A204.1 (cell line): ENCODE measurements around the gene CHST15.

Experiments used
- FAIRE-seq: peaks from 2 replicates; lab custom pipeline; 2012; peaks lifted over from hg19 to GRCh38; lab: Jason Lieb, UNC

Gene CHST15

DNA sequence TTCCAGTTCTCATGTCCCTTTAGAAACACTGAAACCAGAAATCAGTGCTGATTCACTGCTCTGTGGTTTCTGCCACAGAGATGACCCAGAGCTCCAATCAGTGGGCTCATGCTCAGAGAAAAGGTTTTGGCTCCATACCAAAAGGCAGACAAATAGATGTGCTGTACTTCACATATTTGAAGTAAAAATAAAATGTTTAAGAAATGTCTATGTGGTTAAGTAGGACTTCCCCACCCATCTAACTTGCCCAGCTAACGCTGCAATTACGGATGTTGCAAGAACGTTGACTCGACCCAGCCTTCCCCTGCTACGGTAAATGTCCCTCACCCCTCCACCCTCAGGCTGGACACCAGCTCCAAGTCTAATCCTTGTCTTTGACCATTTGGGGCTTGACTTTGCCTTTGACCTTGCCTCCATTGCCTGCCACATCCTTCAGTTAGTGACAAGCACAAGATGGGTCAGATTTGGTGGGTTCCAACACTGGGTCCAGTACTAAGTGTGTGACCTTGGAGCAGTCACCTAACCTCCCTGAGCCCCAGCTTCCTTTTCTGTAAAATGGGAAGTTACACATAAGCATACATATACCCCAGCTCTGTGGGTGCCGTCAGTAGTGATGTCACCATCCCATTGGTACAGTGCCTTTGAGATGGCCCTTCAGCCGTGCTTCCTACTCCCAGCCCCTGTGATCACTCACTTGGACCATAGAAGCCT lies 95.8 kb downstream of the CHST15 start:
- FAIRE-seq = no peak

GRCh38 chr10:123997013-123997412 lies 96.4 kb downstream of the CHST15 start:
- no peak for FAIRE-seq

DNA sequence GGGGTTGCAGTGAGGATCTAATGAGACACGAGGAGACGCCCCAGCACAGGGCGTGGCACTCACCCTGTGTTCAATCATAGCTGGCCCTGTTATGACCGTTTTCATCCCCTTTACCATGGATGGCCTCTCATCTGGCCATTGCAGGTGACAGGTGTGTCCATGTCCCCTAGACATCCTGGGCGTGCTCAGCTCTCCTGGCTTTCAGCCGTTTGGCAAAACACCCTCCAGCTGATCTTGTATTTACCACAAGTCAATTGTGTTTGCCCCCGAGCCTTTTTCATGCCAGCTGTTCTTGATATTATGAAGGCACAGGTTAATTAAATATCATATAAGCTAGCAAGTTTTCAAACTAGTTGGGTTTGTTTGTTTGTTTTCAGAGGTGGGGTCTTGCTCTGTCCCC lies 97.1 kb downstream of the CHST15 start:
- FAIRE-seq = no peak

- FAIRE-seq = no peak
Observed at GRCh38 chr10:123995461-123996131, 97.8 kb downstream of the CHST15 start.

DNA sequence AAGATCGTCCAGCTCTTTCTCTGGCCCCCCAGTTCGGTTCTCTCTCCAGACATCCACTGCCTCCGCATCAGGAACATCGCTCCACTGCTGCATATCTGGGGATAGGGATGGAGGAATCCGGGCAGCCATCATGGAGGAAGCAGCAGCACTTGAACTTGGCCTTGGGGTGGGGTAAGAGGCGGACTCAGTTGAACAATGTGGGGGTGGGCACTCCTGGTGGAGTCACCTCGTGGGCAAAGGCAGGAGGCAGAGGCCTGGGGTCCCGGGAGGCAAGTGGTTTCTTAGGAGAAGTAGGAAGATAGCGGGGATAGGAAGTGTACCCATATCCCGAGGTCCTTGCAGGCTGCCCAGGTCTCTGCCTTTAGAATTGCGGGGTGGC lies 98.3 kb downstream of the CHST15 start:
- no peak for FAIRE-seq

DNA sequence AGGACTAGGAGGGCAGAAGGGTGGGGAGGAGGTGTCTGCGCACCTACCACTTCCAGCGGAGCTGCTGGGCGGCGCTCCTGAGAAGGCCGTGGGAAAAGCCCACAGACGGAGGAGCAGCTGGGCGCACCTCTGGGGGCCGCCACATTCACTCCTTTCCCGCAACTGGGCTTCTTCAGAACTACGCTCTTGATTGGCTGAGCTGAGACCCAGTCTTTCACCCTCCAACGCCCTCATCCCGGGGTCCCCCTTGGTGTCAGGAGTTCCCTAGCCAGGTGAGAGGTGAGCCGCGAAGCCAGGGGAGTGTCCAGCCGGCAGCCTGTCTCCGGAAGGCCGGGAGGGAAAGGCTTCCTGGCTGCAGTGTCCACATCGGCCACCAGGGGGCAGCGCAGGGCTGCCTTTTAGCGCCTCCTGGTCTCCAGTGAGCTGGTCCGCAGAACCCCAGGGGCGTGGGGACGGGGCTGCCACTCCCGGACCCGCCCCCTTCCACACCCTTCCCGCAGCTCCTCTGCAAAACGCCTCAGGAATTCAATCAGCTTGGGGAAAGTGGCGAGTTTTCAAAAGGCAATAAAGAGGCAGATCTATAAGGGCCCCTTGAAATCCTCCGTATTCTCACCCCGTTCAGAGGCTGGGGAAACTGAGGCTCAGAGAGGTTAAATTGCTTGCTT lies 98.8 kb downstream of the CHST15 start:
- peak; percentile 77 for FAIRE-seq

DNA sequence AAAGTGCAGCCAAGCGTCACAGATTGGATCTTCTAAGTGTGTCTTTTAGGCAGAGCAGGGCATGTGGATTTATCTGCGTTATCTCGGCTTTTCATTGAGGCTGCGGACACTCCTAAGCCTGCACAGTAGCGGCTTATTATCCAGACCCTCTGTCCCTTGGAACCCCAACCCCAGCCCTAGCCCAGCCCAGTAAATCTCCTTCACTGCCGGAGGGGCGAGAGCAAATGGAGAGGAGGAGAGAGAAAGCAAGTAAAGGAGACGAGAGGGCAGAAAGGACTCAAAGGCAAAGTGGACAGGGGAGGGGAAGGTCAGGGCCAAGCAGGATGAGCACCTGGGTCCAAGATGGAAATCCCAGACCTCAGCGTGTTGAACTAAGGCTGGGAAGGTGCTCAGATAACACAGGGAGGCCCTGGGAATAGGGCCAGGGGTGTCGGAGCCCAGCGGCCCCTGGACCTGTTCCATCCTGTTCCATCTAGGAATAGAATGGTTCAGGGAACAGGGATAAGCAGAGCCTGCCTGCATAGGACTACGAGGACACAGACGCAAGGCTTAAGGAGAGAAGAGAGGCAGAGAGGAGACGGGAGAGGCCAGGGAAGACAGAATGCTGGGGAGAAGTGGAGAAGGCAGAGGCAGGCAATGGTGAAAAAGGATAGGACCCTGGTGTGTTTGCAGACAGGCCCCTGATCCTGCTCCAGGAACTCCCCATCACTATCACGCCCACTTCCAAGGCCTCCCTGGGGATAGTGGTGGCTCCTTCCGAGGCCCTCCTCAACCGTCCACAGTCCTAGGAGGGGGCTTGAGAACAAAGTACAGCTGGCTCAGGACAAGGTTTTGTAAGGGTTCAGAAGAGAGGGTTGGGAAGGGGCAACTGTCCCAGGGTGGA lies 99.6 kb downstream of the CHST15 start:
- FAIRE-seq = no peak

DNA sequence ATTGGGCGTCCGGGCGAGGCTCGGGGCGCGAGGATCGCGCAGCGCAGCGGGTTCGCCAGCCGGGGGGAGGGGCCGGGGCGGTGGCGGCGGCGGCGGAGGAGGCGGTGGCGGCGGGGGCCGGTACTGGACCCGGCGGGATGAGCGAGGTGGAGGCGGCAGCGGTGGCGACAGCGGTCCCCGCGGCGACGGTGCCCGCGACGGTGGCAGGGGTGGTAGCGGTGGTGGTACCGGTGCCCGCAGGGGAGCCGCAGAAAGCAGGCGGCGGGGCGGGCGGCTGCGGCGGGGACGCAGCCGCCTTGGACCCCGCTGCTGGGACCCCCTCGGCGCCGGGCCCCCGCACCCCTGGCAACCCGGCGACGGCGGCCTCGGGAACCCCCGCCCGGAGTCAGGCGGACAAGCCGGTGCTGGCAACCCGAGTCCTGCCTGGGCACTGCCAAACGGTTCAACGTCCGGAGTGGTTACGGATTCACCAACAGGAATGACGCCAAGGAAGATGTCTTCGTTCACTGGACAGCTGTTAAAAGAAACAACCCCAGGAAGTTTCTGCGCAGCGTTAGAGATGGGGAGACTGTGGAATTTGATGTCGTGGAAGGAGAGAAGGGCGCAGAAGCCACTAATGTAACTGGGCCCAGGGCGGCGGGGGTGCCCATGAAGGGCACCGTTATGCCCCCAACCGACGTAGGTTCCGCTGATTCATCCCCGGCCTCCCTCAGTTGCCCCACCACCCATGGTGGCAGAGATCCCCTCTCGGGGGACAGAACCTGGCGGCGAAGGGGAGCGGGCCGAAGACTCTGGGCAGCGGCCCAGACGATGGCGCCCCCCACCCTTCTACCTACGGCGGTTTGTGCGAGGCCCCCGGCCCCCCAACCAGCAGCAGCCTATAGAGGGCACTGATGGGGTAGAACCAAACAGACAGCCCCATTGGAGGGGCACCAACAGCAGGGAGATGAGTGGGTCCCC lies 101.5 kb downstream of the CHST15 start:
- FAIRE-seq = no peak

DNA sequence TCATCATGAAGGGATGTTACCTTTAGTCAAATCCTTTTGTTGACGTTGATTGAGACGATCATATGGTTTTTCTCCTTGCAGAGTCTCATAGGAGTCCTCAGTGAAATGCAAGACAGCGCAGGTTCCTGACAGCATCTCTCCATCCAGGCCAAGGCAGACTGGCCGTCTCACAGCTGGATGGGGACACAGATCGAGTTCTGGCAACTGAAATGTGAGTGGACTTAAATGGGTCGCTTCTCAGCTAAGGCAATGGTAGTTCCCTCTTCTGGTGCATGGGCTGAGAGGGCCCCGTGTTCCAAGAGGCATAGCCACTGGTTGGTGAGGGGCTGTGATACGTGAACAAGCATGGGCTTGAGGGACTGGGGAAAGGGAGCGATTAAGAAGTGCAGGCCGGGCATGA lies 102.5 kb downstream of the CHST15 start:
- FAIRE-seq = no peak

DNA sequence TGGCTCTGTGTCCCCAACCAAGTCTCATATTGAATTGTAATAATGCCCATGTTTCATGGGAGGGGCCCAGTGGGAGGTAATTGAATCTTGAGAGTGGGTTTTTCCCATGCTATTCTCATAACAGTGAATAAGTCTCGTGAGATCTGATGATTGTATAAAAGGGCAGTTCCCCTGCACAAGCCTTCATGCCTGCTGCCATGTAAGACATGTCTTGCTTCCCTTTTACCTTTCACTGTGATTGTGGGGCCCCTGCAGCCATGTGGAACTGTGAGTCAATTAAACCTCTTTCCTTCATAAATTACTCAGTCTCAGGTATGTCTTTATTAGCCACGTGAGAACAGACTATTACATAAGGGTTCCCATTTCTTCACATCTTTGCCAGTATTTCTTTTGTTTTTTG lies 104.7 kb downstream of the CHST15 start:
- FAIRE-seq = no peak

GRCh38 chr10:123986736-123987135 lies 106.7 kb downstream of the CHST15 start:
- FAIRE-seq = no peak

GRCh38 chr10:123974406-123974805 lies 119.0 kb downstream of the CHST15 start:
- no peak for FAIRE-seq

- no peak for FAIRE-seq
Observed at GRCh38 chr10:123972481-123973401, 120.7 kb downstream of the CHST15 start.

- no peak for FAIRE-seq
Observed at GRCh38 chr10:123970927-123971286, 122.5 kb downstream of the CHST15 start.

GRCh38 chr10:123970207-123970926 lies 123.0 kb downstream of the CHST15 start:
- FAIRE-seq = no peak

GRCh38 chr10:123967626-123968243 lies 125.7 kb downstream of the CHST15 start:
- FAIRE-seq = no peak

DNA sequence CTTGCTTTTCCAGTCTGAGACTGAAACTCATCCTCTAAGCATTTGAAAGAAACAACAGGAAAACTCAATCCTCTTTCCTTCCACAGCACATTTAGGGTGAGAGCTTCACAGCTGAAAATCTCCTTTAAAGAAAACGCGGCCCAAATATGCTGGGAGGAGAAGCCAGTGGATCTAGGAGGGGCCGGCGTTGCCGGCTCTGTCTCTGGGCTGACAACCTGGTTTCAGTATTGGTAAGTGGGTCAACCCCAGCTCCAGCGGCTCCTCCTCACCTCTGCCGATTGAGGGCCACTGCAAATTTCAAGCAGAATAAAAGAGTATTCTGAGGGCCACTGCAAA lies 126.5 kb downstream of the CHST15 start:
- no peak for FAIRE-seq

DNA sequence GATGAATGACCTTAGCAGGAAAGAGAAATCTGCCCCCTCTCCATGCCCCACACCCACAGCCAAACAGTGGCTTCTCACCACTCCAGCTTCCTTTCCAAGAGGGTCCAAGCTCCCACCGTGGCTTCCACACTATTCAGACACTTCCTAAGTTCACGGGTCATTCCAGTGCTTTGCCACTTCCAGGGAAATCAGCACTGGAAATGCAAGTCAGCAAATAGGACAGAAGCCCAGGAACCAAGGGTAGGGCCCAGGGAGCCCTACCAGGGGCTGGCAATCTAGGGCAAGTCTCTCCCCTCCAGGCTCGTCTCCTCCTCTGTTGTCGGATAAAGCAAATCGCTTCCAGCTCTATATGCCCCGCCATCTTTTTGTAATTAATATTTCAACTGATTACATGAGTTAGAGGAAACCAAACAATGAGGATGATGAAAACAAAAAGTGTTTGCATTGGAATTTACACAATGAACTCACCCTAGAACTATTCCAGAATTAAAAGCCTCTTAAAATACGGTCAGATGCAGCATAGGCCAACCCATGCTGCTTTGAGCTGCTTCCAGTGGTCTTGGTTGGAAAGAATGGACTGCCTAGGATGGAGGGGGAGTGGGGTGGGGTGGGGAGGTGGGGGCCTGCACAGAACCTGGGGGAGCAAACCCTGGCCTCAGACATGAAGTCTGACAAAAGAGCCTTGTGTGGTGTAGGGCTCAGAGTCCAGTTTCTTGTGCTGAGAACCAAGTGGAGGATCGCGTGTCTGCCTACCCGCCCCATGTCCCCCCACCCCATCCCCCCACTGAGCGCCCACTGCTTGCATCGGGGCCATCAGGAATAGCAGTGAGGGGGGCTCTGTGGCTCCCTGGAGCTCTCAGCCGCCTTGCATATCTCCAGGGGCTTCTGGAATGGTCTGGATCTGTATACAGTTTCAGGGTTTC lies 127.2 kb downstream of the CHST15 start:
- no peak for FAIRE-seq
